Measurements from ENCODE around the gene HSPB8.
"Not testable (repeated sequence)": the region's sequence is repeated elsewhere in the genome, so short reads cannot be mapped to it uniquely, and the experiment has no call there.

HSPB8 gene

DNA sequence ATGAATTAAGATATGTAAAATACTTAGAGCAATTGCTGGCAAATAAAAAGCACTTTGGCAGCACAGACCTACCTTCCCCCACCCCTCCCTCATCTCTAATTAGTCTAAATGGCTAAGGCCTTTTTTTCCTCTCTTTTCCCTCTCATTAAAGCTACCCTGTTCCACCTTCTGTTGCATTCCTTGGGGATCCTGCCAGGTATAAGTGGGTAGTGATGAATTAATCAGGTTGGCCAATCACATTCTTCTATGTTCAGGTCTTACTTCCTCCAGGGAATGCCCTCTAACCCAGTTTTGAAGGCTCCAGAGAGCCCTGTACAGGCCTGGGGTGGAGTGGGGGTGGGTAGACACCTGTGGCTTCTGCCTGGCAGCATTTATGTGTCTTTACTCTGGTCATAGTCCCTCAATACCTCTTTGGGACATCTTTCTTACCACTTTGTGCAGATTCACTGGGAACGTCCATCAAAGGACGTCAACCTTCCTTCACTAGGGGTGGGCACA lies 28.4 kb downstream of the HSPB8 start:
- DNase-seq, result no peak

DNA sequence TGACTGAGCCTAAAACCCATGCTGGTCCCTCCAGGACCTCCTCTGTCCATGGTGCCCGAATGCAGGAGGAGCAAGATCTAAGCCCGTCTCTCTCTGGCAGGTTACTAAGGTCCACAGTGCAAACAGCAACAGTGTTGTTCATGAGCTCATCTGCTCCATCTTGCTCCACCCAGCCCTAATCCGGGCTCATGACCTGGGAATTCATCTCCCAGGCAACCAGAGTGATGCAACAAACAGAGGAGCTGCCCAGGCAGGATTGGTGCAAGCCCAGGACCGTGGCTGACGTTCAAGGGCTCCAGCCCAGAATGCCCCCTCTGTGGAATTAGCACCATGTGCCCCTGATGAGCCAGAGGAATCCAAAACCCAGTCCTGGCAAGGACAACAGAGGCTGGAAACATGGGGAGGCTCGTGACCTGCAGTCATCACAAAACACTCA lies 29.9 kb downstream of the HSPB8 start:
- peak; percentile 8 for DNase-seq

DNA sequence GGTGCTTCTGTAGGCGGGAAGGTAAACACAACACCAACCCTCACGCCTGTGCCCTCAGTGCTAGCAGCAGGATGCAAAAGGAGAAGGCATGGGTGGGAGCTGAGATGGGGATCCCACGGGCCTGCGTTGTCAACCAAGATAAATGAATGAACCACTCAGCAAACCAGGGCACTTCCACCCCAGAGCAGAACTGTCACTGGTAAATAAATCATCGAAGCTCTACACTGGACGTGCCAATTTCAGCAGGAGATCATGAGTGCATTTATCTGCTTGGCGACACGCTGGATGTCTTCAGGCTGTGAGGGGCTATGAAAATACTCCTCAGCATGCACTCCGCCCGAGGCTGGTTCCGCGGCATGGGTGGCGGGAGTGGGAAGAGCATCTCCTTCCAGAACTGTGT lies 33.2 kb downstream of the HSPB8 start:
- no peak for DNase-seq

DNA sequence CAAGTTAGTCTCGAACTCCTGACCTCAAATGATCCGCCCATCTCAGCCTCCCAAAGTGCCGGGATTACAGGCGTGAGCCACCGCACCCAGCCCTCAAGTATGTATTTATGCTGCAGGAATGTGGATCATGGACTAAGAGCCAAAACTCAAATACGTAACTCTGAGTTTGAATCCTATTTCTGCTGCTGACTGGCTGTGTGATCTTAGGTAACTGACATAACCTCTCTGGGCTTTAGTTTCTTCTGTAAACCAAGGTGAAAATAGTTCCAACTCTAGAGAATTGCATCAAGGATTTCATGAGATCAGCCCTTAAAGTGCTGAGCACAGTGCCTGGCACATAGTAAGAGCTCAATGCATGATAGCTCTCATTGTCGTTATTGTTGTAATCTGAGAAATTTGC lies 37.4 kb downstream of the HSPB8 start:
- no peak for DNase-seq

DNA sequence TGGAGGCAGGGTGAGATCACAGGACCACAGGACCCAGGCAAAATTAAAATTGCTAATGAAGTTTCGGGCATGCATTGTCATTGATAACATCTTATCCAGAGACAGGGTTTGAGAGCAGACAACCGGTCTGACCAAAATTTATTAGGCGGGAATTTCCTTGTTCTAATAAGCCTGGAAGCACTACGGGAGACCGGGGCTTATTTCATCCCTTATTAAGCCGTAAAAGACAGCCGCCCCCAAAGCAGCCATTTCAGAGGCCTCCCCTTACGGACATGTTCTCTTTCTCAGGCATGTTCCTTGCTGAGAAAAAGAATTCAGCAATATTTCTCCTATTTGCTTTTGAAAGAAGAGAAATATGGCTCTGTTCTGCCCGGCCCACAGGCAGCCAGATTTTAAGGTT lies 40.1 kb downstream of the HSPB8 start:
- not testable (repeated sequence) for DNase-seq

DNA sequence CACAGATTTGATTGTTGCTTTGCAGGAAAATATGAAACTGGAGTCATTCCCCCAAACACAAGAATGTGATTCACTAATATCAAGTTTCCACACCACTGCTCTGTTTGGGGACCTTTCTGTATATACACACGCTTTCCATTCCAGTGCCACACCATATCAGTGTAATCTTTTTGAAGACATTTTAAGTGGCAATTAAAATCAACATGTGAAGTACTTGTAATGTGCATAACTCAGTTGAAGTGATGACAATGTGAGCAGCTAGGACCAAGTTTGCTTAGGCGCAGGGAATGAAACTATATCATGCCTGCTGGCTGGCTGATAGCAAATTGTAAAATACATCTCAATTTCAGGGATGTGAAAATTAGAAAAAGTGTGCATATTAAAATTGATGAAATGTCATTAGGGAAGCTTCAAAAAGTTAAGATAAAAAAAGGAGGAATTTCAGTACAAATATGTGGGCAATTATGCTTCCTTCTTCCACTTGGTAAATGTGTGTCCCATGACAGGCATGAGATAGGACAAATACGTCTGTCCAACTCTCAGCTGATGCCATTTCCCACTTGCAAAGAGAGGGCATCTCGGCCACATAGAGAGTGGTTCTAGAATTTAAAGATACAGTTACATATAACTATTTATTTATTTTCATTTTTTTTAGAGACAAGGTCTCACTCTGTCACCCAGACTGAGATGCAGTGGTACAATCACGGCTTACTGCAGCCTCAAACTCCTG lies 43.7 kb downstream of the HSPB8 start:
- DNase-seq, result no peak

DNA sequence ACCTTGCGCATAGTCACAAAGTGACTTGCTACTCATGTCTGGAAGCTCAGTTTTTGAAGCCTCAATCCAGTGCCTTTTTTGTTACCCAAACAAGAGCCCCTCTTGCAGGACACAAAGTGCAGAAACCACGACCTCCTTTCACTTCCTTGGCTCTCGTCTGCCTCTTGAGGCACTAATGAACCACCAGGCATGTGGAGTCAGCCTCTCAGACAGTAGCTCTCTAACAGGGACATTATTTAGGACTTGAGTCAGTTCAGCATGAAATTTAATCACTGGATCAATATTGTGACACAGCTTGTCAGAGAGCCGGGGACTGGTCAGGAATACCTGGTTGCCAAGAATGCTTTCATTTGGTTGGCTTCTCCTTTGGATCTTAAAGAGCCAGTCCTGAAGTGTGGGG lies 46.7 kb downstream of the HSPB8 start:
- DNase-seq, result no peak

DNA sequence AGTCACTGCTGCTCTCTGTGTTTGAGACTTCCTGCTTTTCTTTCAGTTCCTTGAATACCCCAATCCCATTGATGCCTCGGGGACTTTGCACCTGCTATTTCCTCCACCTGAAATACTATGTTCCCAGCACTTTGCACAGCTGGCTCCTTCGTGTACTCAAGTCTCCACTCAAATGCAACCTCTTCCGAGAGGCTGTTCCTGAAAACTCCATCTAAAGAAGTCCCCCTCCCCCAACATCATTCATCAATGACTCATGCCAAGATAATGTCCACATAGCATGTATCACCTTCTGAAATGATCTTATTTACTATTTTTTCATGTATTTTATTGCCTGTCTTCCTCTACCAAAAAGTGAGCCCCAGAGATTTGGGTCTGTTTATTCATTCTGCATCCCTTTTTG lies 48.6 kb downstream of the HSPB8 start:
- DNase-seq, result peak; percentile 16

DNA sequence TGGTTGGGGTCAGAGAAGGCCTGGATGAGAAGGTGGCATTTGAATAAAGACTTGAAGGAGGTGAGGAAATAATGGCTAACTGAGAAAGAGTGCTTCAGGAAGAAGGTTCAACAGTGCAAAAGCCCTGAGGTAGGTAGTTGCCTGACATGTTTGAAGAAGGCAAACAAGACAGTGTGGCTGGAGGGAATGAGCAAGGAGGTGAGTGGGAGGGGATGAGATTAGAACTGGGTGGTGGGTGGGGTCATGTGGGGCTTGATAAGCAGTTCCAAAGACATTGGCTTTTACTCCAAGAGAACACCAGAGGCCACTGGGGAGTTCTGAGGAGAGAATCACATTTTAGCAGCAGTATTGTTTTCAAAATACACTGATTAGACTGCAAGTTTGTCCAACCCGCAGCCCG lies 50.5 kb downstream of the HSPB8 start:
- DNase-seq, result no peak

DNA sequence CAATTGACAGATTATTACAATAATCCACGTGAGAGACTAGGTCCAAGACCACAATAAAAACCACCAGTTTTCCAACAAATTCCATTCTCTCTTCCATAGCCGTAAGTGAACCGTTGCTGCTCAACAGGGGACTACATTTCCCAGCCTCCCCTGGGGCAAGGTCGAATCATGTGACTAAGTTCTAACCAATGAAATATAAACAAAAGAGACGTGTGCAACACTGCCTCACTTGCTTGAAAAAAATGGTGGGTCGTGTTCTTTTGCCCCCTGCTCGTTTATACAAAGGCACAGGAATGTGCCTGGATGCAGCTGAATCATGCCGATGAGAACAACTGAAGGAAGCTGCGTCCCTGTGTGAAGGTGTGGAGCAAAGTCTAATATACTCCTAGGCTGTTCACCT lies 51.1 kb downstream of the HSPB8 start:
- DNase-seq, result peak; percentile 15

DNA sequence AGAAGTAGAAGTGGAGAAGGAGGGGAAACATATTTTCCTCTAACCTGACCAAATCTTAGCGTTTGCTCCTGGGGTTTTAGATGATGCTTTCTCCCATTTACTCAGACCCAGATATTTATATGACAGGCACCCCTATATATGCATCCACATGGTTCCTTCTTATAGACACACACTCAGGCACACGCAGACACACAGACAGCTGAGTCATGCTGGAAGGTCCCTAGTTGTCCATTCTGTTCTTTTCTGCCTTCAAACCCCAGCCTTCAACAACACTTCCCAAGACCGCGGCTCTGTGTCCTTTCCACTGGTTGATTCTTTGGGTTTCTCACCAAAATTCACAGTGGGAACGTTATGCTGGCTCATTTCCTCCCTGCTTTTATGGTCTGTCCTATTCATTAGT lies 52.1 kb downstream of the HSPB8 start:
- DNase-seq, result no peak

DNA sequence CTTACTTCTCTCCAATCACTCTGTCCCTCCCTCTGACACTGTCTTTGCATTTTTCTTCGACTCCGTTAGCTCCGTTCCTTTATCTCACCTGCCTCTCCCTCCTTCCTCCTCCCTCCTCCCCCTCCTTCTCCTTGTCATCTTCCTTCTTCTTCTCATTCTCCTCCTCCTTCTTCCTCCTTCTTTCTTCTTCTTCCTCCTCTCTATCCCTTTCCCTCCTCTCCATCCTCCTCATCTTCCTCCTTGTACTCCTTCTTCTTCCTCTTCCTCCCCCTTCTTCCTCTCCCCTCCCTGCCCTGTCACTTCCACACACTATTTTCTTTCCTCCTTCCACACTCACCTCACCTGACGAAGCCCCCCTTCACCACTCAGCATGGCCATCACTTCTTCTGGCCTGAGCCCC lies 53.0 kb downstream of the HSPB8 start:
- DNase-seq, result no peak

DNA sequence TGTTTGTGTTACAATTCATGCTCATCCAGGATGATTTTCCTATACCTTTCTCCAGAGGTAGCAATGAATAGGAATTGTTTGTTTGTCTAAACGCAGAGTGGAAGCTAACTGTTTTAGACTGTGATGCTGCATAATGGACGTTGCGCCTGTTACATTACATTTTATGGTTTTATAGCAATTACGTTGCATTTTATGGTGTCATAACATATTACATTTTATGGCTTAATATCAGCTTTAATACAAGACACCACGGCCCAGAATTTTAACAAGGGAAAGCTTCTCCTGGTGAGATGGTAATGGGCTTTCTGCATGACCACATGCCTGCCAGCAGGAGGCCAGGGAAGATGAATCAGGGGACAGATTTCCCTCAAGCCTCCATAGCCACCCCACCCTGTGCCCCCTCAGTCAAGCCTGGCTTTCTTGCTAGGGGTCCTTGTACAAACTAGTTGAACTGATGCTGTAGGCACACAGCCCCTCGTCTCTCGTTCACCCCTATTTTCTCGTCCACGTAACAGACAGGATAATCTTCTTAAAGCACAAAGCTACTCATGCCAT lies 56.5 kb downstream of the HSPB8 start:
- DNase-seq, result no peak

DNA sequence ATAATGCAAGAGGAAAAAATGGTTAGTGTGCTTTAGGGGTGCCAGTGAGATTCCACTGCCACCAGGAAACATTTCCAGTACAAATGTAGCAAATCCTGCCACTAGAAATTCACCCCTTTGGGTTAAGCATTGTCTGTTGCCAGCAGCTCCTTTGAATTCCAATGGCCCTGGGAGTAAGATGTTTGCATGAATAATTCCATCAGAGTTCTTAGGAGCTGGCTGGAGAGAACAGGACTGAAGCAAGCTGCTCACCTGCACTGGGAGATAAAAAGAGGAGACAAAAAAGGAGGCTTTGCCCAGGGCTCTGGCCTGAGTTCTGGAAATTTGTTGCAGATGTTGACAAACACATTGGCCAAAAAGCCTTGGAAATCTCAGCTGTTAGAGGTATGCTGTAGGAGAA lies 57.6 kb downstream of the HSPB8 start:
- no peak for DNase-seq

DNA sequence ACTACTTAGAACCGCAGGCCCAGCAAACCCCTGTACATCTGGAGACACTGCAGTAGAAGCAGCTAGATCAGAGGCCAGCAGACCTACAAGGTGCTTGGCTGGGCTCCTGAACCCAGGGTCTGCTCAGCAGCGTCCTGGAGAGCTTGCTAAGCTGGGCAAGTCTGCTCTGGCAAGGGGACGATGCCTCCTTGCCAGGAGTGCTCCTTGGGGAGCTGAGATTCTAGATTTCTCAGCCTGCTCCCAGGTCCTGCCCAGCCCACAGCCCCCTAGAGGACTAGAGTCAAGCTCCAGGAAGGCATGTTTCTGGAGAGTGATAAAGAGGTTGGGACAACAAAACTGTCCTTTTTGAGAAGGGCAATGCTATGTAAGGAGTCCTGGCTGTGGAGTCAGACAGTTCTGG lies 60.3 kb downstream of the HSPB8 start:
- DNase-seq, result no peak

DNA sequence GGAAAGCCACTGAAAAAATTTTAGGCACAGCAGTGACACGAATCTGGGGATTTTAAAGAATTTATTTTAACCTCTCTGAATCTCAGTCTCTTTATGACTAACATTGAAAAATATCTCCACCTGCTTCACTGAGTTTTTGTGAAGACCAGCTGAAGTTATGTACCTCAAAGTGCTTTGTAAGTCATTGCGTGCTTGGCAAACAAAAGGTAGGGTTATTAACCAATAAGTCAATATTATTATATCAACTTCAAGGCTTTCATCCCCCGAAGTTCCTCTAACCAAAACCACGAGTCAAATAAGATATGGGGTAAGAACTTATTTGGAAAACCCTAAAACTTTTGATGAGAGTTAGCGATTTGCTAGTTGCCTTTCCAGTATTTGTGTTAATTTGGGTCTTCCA lies 62.3 kb downstream of the HSPB8 start:
- DNase-seq, result no peak

DNA sequence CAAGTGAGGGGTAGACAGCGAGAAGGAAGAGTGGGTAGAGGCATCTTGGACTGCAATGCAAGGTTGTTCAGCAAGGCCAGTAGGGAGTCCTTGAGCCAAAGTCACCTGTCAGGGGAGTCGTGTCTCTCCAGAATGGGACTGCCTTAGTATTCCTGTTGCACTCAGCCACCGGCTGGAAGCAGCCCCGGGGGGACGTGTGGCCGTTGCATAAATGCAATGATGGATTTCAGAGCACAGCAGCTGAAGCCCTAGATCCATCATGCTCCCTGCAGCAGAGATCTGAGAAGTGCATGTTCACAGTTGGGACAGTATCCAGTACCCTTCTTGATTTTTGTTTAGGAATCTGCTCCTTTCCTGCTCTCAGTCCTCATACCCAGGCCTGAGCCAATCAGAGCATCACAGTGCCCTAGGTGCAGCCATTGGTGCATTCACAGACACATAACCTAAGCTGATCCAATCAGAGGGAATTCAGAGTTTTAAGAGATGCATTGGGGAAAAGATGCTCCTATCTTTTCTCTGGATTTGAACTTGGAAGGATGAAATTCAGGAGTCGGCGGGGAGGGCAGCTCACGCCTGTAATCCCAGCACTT lies 62.9 kb downstream of the HSPB8 start:
- no peak for DNase-seq
